Mucosa of stomach (tissue), 1 donor: ENCODE data around the gene SSX2IP.

ENCODE experiments used
- H3K27me3 ChIP-seq: one replicate; pipeline ENCODE4 v1.7.0; 2013; ENCODE audit warnings: mild to moderate bottlenecking, low read length; ENCODE audit not compliant: control insufficient read depth, insufficient read depth
- H3K36me3 ChIP-seq: one replicate; pipeline ENCODE4 v1.7.0; 2013; ENCODE audit warnings: low read length; ENCODE audit not compliant: control insufficient read depth, insufficient read depth
- H3K4me1 ChIP-seq: one replicate; pipeline ENCODE4 v1.7.0; 2013; ENCODE audit warnings: mild to moderate bottlenecking, low read length; ENCODE audit not compliant: control insufficient read depth, insufficient read depth
- H3K4me3 ChIP-seq: one replicate; pipeline ENCODE4 v1.7.0; 2013; ENCODE audit warnings: low read length
- H3K9ac ChIP-seq: one replicate; pipeline ENCODE4 v1.7.0; 2013; ENCODE audit warnings: mild to moderate bottlenecking, low read length, moderate library complexity
- H3K9me3 ChIP-seq: one replicate; pipeline ENCODE4 v1.7.0; 2013; ENCODE audit warnings: mild to moderate bottlenecking, low read length, moderate library complexity; ENCODE audit not compliant: control insufficient read depth
- donor health status: Pancreatic carcinoma.

The SSX2IP gene

DNA sequence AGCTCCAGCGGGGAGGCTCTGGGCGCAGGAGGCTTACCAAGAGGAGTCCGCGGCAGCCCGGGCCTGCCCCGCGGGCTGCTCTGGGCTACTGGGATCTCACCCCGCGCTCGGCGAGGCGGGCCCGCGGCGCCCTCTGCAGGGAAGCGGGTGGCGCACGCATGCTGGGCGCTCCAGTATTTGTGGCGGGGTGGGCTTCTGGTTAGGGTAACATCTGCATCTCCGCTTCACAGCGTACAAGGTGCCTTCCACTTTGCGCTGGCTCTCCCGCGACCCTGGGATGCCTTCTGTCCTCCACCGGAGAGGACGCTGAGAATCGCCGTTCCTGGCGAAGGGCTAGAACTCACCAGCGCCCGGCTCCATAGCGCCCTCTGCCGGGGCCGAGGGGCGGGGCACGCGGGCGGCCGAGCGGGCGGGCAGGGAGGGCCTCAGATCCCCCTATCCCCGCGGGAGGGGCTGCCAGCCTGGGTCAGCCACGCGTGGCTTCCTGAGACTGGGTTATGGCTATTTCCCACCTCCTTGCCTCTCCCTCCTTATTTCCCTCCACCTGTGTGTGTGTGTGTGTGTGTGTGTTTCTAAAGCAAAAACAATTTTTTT lies 69.4 kb downstream of the SSX2IP start:
- no peaks in the 10 kb centered on the region for H3K27me3 ChIP-seq
- H3K4me3 ChIP-seq: peak overlapping the region; percentile 55
- H3K9ac ChIP-seq: peak overlapping the region; percentile 38
- H3K36me3 ChIP-seq: no peaks in the 10 kb centered on the region
- H3K9me3 ChIP-seq: no peaks in the 10 kb centered on the region
- H3K4me1 ChIP-seq: no peaks in the 10 kb centered on the region

DNA sequence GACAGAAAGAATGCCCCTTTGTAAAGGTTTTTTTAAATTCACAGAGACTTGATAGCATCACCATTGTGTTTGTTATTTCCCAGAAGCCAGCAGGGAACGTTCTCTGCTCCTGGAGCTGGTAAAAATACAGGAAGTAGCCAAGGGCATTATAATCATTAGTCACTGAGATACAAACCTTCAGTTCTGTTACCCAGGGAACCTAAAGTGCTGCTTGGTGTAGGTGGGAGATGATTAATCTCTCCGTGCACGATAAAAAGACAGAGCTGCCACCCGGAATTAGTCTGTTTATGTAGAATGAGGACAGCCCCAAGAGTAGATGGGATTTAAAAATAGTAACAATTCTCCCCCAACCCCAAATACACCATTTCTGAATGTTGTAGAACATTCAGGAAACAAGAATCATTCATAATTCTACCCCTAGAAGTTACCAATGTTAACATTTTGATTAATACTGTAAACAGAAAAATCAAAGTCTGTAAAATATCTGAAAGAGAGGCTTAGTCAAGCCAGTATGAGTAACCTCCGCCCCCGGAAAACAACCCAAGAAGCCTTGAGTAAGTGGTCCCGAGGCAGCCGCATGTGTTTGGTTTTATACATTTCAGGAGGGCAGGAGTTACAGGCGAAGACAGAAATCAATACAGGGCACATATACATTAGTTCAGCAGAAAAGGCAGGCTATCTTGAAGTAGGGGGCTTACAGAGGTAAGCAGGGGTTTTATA lies 70.7 kb downstream of the SSX2IP start:
- Histone ChIP-seq H3K36me3 (no peaks in the 10 kb centered on the region), H3K27me3 (no peaks in the 10 kb centered on the region), H3K9ac (no peak overlapping the region), H3K4me1 (no peaks in the 10 kb centered on the region), H3K4me3 (no peak overlapping the region), H3K9me3 (no peaks in the 10 kb centered on the region)

DNA sequence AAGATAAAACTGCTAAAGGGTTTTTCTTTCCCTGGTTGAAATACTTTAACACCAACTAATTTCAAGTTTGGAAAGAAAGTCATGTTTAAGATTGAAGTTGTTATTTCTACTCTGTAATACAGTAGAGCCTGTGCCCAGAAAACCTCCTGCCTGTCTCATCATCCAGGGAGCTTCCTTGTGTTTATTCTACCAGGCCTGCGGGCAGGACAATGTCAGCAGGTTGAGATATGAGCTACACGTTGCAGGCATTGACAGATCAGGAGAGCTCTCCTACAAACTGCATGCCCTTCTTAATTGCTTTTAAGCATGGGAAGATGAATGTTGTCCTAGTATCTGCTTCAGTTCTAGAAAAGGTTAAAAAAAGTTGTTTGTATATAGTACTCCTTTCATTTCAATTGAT lies 72.9 kb downstream of the SSX2IP start:
- no peaks in the 10 kb centered on the region for H3K9me3 ChIP-seq
- H3K9ac ChIP-seq: no peak overlapping the region
- H3K4me1 ChIP-seq: no peaks in the 10 kb centered on the region
- H3K27me3 ChIP-seq: no peaks in the 10 kb centered on the region
- H3K36me3 ChIP-seq: no peaks in the 10 kb centered on the region
- no peak overlapping the region for H3K4me3 ChIP-seq

DNA sequence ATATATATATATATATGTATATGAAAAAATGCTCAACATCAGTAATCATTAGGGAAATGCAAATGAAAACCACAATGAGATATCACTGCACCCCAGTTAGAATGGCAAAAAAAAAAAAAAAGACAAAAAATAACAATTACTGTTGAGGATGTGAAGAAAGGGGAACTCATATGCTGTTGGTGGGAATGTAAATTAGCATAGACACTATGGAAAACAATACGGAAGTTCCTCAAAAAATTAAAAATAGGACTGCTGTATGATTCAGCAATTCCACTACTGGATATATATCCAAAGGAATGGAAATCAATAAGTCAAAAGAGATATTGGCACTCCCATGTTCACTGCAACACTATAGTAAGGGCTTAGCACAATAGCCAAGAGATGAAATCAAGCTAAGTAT lies 74.5 kb downstream of the SSX2IP start:
- H3K27me3 ChIP-seq: no peaks in the 10 kb centered on the region
- H3K36me3 ChIP-seq: no peaks in the 10 kb centered on the region
- H3K9me3 ChIP-seq: no peaks in the 10 kb centered on the region
- H3K4me3 ChIP-seq: no peak overlapping the region
- no peak overlapping the region for H3K9ac ChIP-seq
- no peaks in the 10 kb centered on the region for H3K4me1 ChIP-seq

DNA sequence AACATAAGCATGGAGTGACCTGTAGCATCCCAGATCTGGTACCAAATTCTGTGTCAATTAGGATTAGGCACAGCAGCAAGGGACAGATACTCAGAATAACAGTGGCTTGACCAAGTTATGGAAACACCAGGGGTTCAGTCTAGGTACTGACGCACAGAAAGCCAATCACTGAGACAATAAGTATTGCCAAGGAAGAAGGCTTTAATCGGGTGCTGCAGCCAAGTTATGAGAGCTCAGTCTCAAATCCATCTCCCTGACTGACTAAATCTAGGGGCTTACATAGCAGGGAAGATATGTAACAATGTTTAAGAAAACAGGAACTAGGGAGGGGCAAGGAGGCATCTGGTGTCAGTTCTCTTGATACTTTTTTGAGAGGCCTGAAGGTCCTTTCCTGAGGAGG lies 76.4 kb downstream of the SSX2IP start:
- H3K9me3 ChIP-seq: no peaks in the 10 kb centered on the region
- H3K36me3 ChIP-seq: no peaks in the 10 kb centered on the region
- no peak overlapping the region for H3K4me3 ChIP-seq
- H3K27me3 ChIP-seq: no peaks in the 10 kb centered on the region
- no peak overlapping the region for H3K9ac ChIP-seq
- no peaks in the 10 kb centered on the region for H3K4me1 ChIP-seq

DNA sequence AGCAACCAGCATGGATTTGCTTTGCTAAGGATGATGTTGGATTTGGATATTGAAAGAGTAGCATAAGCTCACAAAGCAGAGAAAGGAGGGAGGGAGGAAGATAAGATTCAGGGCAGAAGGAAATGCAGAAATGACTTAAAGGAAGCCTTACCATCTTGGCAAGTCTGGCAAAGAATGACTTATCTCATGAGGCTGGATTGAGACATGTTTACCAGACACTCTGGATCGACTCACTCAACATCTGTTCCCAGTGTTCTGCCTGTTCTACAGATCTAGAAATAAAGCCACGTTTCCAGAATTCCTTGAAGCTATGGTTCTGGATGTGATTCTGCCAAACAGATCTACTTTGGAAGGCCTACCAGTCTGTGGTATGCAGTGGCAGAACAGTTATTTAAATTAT lies 77.2 kb downstream of the SSX2IP start:
- Histone ChIP-seq H3K9me3 (no peaks in the 10 kb centered on the region), H3K36me3 (no peaks in the 10 kb centered on the region), H3K4me3 (no peak overlapping the region), H3K27me3 (no peaks in the 10 kb centered on the region), H3K9ac (no peak overlapping the region), H3K4me1 (no peaks in the 10 kb centered on the region)

DNA sequence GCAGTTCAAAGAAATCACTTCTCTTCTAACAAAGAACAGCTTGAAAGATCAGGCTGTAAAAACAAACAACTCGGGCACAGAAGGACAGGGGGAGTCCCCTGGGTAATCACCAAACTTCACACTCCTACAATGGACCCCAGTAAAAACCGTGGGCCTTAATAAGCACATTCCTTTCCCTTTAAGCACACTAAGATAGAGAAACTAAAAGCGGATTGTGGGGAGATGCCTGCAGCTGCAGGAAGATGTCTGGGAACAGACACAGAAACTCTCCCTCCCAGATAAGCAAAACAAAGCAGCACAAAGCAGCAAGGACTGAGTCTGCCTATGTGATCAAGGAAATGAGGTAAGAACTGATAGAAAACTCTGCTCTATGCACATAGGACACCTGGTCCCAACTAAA lies 78.5 kb downstream of the SSX2IP start:
- H3K9ac ChIP-seq: no peak overlapping the region
- no peak overlapping the region for H3K4me3 ChIP-seq

DNA sequence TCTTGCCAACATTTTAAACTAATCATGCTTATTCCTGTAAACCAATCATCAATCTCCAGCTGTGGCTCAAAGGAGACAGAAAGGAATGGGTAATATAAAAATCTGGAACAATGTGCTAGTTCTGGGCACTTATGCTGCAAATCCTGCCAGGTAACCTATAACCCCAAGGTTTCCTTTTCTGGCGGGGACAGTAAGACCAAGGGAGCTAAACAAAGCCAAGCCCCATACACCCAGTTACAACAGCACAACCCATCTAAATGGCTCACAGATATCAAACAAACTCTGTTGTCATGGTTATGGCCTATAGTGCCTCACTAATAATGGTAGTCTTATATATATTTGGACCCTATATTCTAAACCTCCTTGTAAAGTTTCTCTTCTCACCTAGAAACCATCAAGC lies 79.2 kb downstream of the SSX2IP start:
- Histone ChIP-seq H3K36me3 (no peaks in the 10 kb centered on the region), H3K9ac (no peak overlapping the region)

More for the DNA sequence above, 78.5 kb downstream of the SSX2IP start:
- H3K9me3 ChIP-seq: no peaks in the 10 kb centered on the region
- no peaks in the 10 kb centered on the region for H3K36me3 ChIP-seq
- H3K4me1 ChIP-seq: no peaks in the 10 kb centered on the region
- H3K27me3 ChIP-seq: no peaks in the 10 kb centered on the region

DNA sequence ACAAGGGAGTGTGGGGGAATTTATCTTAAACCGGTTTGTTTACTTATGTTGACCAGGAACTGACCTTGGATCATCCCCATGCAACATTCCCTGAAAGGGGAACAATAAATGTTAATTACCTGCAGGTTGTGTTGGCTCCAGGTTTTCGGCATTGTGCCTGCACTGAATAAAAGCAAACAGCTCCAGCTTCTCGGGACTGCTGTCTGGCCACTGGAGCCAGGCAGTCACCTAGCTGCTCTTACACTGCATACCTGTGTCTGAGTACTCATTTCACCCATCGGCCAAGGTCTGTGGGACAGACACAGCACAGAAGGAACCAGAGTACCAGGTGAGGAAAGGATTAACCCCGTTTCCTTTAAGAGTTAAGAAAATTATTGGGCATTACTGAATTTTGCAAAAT lies 83.3 kb downstream of the SSX2IP start:
- Histone ChIP-seq H3K4me1 (no peaks in the 10 kb centered on the region), H3K27me3 (no peaks in the 10 kb centered on the region), H3K9ac (no peak overlapping the region), H3K4me3 (no peak overlapping the region), H3K9me3 (no peaks in the 10 kb centered on the region), H3K36me3 (no peaks in the 10 kb centered on the region)

More for the DNA sequence above, 79.2 kb downstream of the SSX2IP start:
- H3K27me3 ChIP-seq: no peaks in the 10 kb centered on the region
- no peaks in the 10 kb centered on the region for H3K9me3 ChIP-seq
- H3K4me1 ChIP-seq: no peaks in the 10 kb centered on the region
- H3K4me3 ChIP-seq: no peak overlapping the region

DNA sequence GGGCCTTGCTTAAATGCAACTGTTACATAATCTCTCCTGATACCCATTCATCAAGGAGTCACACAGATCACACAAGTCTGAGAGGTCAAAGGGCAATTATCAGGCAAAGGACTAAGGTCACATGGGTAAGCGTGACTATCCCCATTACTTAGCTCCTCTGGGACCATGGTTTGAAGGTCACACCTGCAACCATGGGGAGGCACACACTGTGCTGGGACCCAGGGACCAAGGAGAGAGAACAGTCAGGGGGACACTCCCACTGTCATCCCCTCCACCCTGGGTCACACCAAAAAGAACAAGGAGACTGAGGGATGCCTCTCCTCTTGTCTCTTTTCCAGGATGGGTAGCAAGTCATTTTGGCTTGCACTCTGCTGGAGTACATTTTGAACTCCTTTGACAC lies 85.1 kb downstream of the SSX2IP start:
- Histone ChIP-seq H3K9me3 (no peaks in the 10 kb centered on the region), H3K27me3 (no peaks in the 10 kb centered on the region), H3K9ac (no peak overlapping the region), H3K36me3 (no peaks in the 10 kb centered on the region), H3K4me3 (no peak overlapping the region), H3K4me1 (no peaks in the 10 kb centered on the region)

DNA sequence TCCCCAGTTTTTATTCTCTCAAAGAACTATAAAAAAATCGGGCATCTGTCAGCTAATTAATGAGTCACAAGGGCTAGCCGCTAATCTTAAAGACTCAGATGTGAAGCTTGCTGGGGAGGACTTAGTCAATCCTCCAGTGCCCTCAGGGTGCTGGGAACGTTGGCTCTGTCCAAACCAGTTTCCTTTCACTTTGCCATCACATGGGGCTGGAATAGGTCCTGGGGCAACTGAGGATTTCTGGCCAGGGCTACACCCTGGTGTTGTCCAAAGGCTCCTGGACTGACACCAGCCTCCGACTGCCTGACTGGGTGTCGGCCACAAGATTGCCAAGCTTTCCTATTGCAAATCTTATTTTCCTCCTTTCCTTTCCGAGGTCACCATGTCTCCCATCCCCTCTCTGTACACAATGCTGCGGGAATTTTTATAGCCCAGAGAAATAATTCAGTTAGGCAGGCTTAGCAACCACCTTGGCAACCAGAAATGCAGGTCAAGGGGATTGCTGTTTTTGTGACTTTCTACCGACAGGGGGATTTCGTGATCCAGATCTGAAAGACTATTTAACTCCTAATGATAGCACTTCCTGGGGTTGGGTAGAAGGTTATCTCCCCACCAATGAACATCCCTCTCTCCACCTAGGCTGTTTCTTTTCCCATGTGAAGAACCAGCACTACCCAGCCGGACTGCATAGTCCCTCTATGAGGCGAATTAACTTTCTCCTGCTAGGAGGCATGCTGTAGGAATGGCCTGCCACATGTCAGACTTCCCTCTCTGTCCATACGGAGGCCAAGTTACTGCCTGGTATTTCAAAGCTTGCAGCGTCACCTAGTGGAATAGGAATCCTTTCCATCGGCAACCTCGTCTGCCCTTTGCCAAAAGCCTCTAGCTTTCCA lies 86.1 kb downstream of the SSX2IP start:
- H3K9me3 ChIP-seq: no peaks in the 10 kb centered on the region
- no peaks in the 10 kb centered on the region for H3K36me3 ChIP-seq
- H3K9ac ChIP-seq: no peak overlapping the region
- H3K27me3 ChIP-seq: no peaks in the 10 kb centered on the region
- no peaks in the 10 kb centered on the region for H3K4me1 ChIP-seq
- no peak overlapping the region for H3K4me3 ChIP-seq

DNA sequence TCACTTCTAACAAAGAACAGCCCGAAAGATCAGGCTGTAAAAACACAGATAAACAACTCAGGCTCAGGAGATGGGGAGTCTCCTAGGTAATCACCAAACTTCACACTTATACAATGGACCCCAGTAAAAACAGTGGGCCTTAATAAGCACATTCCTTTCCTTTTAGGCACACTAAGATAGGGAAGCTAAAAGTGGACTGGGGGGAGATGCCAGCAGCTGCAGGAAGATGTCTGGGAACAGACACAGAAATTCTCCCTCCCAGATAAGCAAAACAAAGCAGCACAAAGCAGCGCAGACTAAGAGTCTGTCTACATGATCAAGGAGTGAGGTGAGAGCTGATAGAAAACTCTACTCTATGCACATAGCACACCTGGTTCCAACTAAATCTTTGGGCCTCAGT lies 87.0 kb downstream of the SSX2IP start:
- no peaks in the 10 kb centered on the region for H3K36me3 ChIP-seq
- no peaks in the 10 kb centered on the region for H3K27me3 ChIP-seq
- no peaks in the 10 kb centered on the region for H3K9me3 ChIP-seq
- H3K4me1 ChIP-seq: no peaks in the 10 kb centered on the region
- no peak overlapping the region for H3K4me3 ChIP-seq
- H3K9ac ChIP-seq: no peak overlapping the region
